IMR-90 (cell line): Measurements from ENCODE around the gene ATRX. TPM values are rescaled to one million over a fixed set of nuclear protein-coding genes. Genes with fewer than 3 reads are reported as not detected.

Source experiments
- ATAC-seq: fragments of 200-7000 bp; cut with Tn5 transposase; 2 replicates; pipeline ENCODE4 v1.9.1; 2020; ENCODE audit warnings: low read depth, mild to moderate bottlenecking, moderate library complexity
- BruUV-seq: library from RNA; stranded (reverse); fragments of 400-500 nt; replicated peaks from 2 replicates; lab custom pipeline; 2021; lab: Mats Ljungman, UMichigan
- CTCF ChIA-PET: fragments of 300-600 bp; formaldehyde crosslinking; extraction: SDS; loops from one replicate; lab custom pipeline; 2021; ENCODE audit warnings: antibody characterized with exemption; lab: Yijun Ruan, JAX
- POLR2A ChIA-PET: fragments of 300-600 bp; sonication (Branson Sonifier 250); formaldehyde crosslinking; loops from one replicate; lab custom pipeline; 2022; ENCODE audit warnings: antibody characterized with exemption; ENCODE audit not compliant: unreplicated experiment; lab: Charles Lee
- DNase-seq: peaks from one replicate; pipeline ENCODE4 v3.0.0; 2013
- H2AFZ ChIP-seq: replicated peaks from 2 replicates; pipeline ENCODE3; 2013; ENCODE audit warnings: low read length, mild to moderate bottlenecking; ENCODE audit not compliant: poor library complexity
- H2AK5ac ChIP-seq: 2 replicates; pipeline ENCODE4 v1.6.1; 2013; ENCODE audit warnings: low read depth, low read length, inconsistent platforms
- H2AK9ac ChIP-seq: replicated peaks from 2 replicates; pipeline ENCODE3; 2013; ENCODE audit warnings: mild to moderate bottlenecking, low read depth, low read length, moderate library complexity; ENCODE audit not compliant: poor library complexity
- H2BK120ac ChIP-seq: 2 replicates; pipeline ENCODE4 v1.6.1; 2013; ENCODE audit warnings: low read depth, low read length, inconsistent platforms
- H2BK15ac ChIP-seq: 3 replicates; pipeline ENCODE4 v1.6.1; 2013; ENCODE audit warnings: low read depth, low read length, inconsistent platforms
- H2BK20ac ChIP-seq: 2 replicates; pipeline ENCODE4 v1.6.1; 2013; ENCODE audit warnings: low read depth, mild to moderate bottlenecking, inconsistent platforms, low read length, moderate library complexity
- H2BK5ac ChIP-seq: 2 replicates; pipeline ENCODE4 v1.6.1; 2013; ENCODE audit warnings: mild to moderate bottlenecking, low read depth, low read length, inconsistent platforms; ENCODE audit not compliant: poor library complexity, severe bottlenecking
- H3K14ac ChIP-seq: replicated peaks from 2 replicates; pipeline ENCODE4 v1.6.1; 2013; ENCODE audit warnings: low read depth, low read length, inconsistent platforms
- H3K18ac ChIP-seq: 2 replicates; pipeline ENCODE4 v1.6.1; 2013; ENCODE audit warnings: low read depth, low read length, control low read depth
- H3K23ac ChIP-seq: 2 replicates; pipeline ENCODE4 v1.6.1; 2013; ENCODE audit warnings: low read depth, low read length, inconsistent platforms
- H3K27ac ChIP-seq: 2 replicates; pipeline ENCODE4 v1.5.1; 2013; ENCODE audit warnings: mild to moderate bottlenecking, control low read depth, low read length; ENCODE audit not compliant: insufficient read depth
- H3K27me3 ChIP-seq: 2 replicates; pipeline ENCODE4 v1.6.1; 2013; ENCODE audit warnings: low read length; ENCODE audit not compliant: control insufficient read depth, insufficient read depth
- H3K36me3 ChIP-seq: 2 replicates; pipeline ENCODE4 v1.6.1; 2013; ENCODE audit warnings: low read length, mixed read lengths; ENCODE audit not compliant: control insufficient read depth, insufficient read depth
- H3K4ac ChIP-seq: 2 replicates; pipeline ENCODE4 v1.6.1; 2013; ENCODE audit warnings: low read depth, low read length, inconsistent platforms
- H3K4me1 ChIP-seq: 2 replicates; pipeline ENCODE4 v1.6.1; 2013; ENCODE audit warnings: low read length, mixed read lengths; ENCODE audit not compliant: control insufficient read depth, insufficient read depth
- H3K4me2 ChIP-seq: 2 replicates; pipeline ENCODE4 v1.6.1; 2013; ENCODE audit warnings: low read depth, mild to moderate bottlenecking, control low read depth, low read length, moderate library complexity
- H3K4me3 ChIP-seq: 2 replicates; pipeline ENCODE4 v1.5.1; 2013; ENCODE audit warnings: low read depth, mild to moderate bottlenecking, control low read depth, low read length, moderate library complexity; ENCODE audit not compliant: insufficient read depth
- H3K56ac ChIP-seq: 2 replicates; pipeline ENCODE4 v1.6.1; 2013; ENCODE audit warnings: low read length, inconsistent platforms; ENCODE audit not compliant: insufficient read depth; ENCODE audit errors: extremely low read depth
- H3K79me1 ChIP-seq, 2 experiments: 2 replicates each; pipeline ENCODE4 v1.6.1; 2013; ENCODE audit warnings: low read length in 2 of 2, inconsistent platforms in 1 of 2, low read depth in 1 of 2
- H3K9ac ChIP-seq: 2 replicates; pipeline ENCODE4 v1.6.1; 2013; ENCODE audit warnings: low read depth, low read length, control low read depth
- H3K9me1 ChIP-seq: 2 replicates; pipeline ENCODE4 v1.6.1; 2013; ENCODE audit warnings: low read length, inconsistent platforms; ENCODE audit not compliant: insufficient read depth
- H3K9me3 ChIP-seq: 2 replicates; pipeline ENCODE4 v1.6.1; 2013; ENCODE audit warnings: low read length; ENCODE audit not compliant: control insufficient read depth, insufficient read depth
- H4K20me1 ChIP-seq: 2 replicates; pipeline ENCODE4 v1.6.1; 2013; ENCODE audit warnings: low read length, inconsistent platforms; ENCODE audit not compliant: insufficient read depth
- H4K5ac ChIP-seq: 2 replicates; pipeline ENCODE4 v1.6.1; 2013; ENCODE audit warnings: mild to moderate bottlenecking, low read depth, low read length, control low read depth
- H4K8ac ChIP-seq, 2 experiments: 2 replicates each; pipeline ENCODE4 v1.6.1; 2013; ENCODE audit warnings: low read depth in 2 of 2, low read length in 2 of 2, control low read depth in 1 of 2, inconsistent platforms in 1 of 2
- H4K91ac ChIP-seq: 2 replicates; pipeline ENCODE4 v1.6.1; 2013; ENCODE audit warnings: low read depth, low read length, inconsistent platforms; ENCODE audit not compliant: insufficient read depth
- BHLHE40 ChIP-seq: fragments of 150-350 bp; IDR thresholded peaks from 2 replicates; pipeline ENCODE4 v1.6.1; 2016; ENCODE audit warnings: mild to moderate bottlenecking, low read depth, low read length
- CEBPB ChIP-seq: IDR thresholded peaks from 2 replicates; pipeline ENCODE4 v1.6.1; 2012; ENCODE audit warnings: low read depth, low read length, improper control_type of control experiment
- CHD1 ChIP-seq: IDR thresholded peaks from 2 replicates; pipeline ENCODE4 v1.6.1; 2012; ENCODE audit warnings: low read depth, low read length, improper control_type of control experiment
- CTCF ChIP-seq: conservative IDR thresholded peaks from 2 replicates; pipeline ENCODE4 v1.5.1; 2012; ENCODE audit warnings: mild to moderate bottlenecking, low read depth, low read length, improper control_type of control experiment
- ELK1 ChIP-seq: fragments of 150-350 bp; IDR thresholded peaks from 2 replicates; pipeline ENCODE4 v1.6.1; 2016; ENCODE audit warnings: low read depth, mild to moderate bottlenecking, low read length, moderate library complexity, borderline replicate concordance
- FOS ChIP-seq: fragments of 150-350 bp; IDR thresholded peaks from 2 replicates; pipeline ENCODE4 v1.6.1; 2016; ENCODE audit warnings: low read depth, low read length
- MAFK ChIP-seq: IDR thresholded peaks from 2 replicates; pipeline ENCODE4 v1.6.1; 2012; ENCODE audit warnings: low read depth, low read length, improper control_type of control experiment
- MAZ ChIP-seq: IDR thresholded peaks from 2 replicates; pipeline ENCODE4 v1.6.1; 2012; ENCODE audit warnings: low read depth, mild to moderate bottlenecking, low read length, improper control_type of control experiment, moderate library complexity, borderline replicate concordance
- MXI1 ChIP-seq: IDR thresholded peaks from 2 replicates; pipeline ENCODE4 v1.6.1; 2012; ENCODE audit warnings: low read depth, mild to moderate bottlenecking, low read length, moderate library complexity, borderline replicate concordance
- NFE2L2 ChIP-seq: fragments of 150-350 bp; IDR thresholded peaks from 2 replicates; pipeline ENCODE4 v1.6.1; 2016; ENCODE audit warnings: low read depth, mild to moderate bottlenecking, low read length
- POLR2A ChIP-seq: IDR thresholded peaks from 2 replicates; pipeline ENCODE4 v1.6.1; 2012; ENCODE audit warnings: mild to moderate bottlenecking, low read depth, low read length
- RAD21 ChIP-seq: IDR thresholded peaks from 2 replicates; pipeline ENCODE4 v1.6.1; 2012; ENCODE audit warnings: low read length, improper control_type of control experiment
- RCOR1 ChIP-seq: IDR thresholded peaks from 2 replicates; pipeline ENCODE4 v1.6.1; 2012; ENCODE audit warnings: mild to moderate bottlenecking, low read length, improper control_type of control experiment; ENCODE audit not compliant: insufficient replicate concordance
- RFX5 ChIP-seq: IDR thresholded peaks from 2 replicates; pipeline ENCODE4 v1.8.0; 2012; ENCODE audit warnings: low read depth, mild to moderate bottlenecking, low read length, moderate library complexity
- SMC3 ChIP-seq: fragments of 150-350 bp; IDR thresholded peaks from 2 replicates; pipeline ENCODE4 v1.6.1; 2016; ENCODE audit warnings: low read depth, mild to moderate bottlenecking, antibody characterized with exemption, low read length, moderate library complexity
- USF2 ChIP-seq: fragments of 150-350 bp; IDR thresholded peaks from 2 replicates; pipeline ENCODE4 v1.6.1; 2017; ENCODE audit warnings: mild to moderate bottlenecking, antibody characterized with exemption, low read length, low read depth
- WGBS, 2 experiments: methylation state at CpG; one replicate each; pipeline versions ENCODE4 v1.1.5 to v1.1.7; 2013; ENCODE audit warnings: missing lambda C conversion rate in 2 of 2; ENCODE audit not compliant: insufficient read length in 1 of 2; ENCODE audit errors: extremely low coverage in 2 of 2; 5-methylcytosine and 5-hydroxymethylcytosine counted together
- dilution Hi-C: fragments of 300-500 bp; cut with HindIII; formaldehyde crosslinking; loops from one replicate; pipeline ENCODE4 v1.14.3; 2018; ENCODE audit warnings: low sequenced_read_pairs; ENCODE audit not compliant: unreplicated experiment
- in situ Hi-C: fragments of 300-500 bp; cut with MboI; formaldehyde crosslinking; loops from 3 replicates; pipeline ENCODE4 v1.14.3; 2019; ENCODE audit warnings: low sequenced_read_pairs, inconsistent platforms, mixed read lengths
- intact Hi-C: fragments of 100-400 bp; cut with micrococcal nuclease; formaldehyde crosslinking; loops from 2 replicates; pipeline ENCODE4 v1.10.0; 2022
- polyA plus RNA-seq, 3 experiments: library from polyadenylated mRNA; depleted of rRNA; stranded (reverse); fragments of >200 nt; gene quantifications; 2 replicates each; pipeline ENCODE4 v1.2.3, GENCODE V29; 2012; ENCODE audit warnings: low replicate concordance in 1 of 3
- total RNA-seq: library from RNA; depleted of rRNA; stranded (reverse); fragments of >200 nt; gene quantifications from 2 replicates; pipeline ENCODE4 v1.2.3, GENCODE V29; 2012

The ATRX gene
- total and polyA plus RNA-seq, 2 of the 4 experiments (the other 2 are of a cell fraction) = 20.7 to 73.8 TPM

GRCh38 chrX:77639820-77640219 is 146.2 kb downstream of the ATRX start:
- H4K91ac ChIP-seq = no peak overlapping the region
- ChIA-PET POLR2A (no interaction called here), CTCF (no interaction called here)
- dilution Hi-C loops (no loop called here), intact Hi-C loops (no loop called here), in situ Hi-C loops (no loop called here)
- TF ChIP-seq POLR2A (no peak), MXI1 (no peak), SMC3 (no peak), MAZ (no peak), CHD1 (no peak), RCOR1 (no peak), RAD21 (no peak), RFX5 (no peak), NFE2L2 (no peak), ELK1 (no peak), MAFK (no peak), CEBPB (no peak), FOS (no peak), USF2 (no peak), BHLHE40 (no peak), CTCF (no peak)
- H3K9me1 ChIP-seq = no peaks in the 10 kb centered on the region
- H3K27ac ChIP-seq = no peak overlapping the region
- H2BK5ac ChIP-seq = no peak overlapping the region
- ATAC-seq (no peak), DNase-seq (no peak)
- H3K14ac ChIP-seq = no peak overlapping the region
- H3K23ac ChIP-seq = no peak overlapping the region
- peaks cover 4% of the 10 kb centered on the region; the same call in 1 of the 2 replicates for H3K36me3 ChIP-seq
- no peak overlapping the region for H4K5ac ChIP-seq
- H3K27me3 ChIP-seq = no peaks in the 10 kb centered on the region
- BruUV-seq = no TSS peak
- H3K4ac ChIP-seq = no peak overlapping the region
- no peak overlapping the region for H2BK20ac ChIP-seq
- no peak overlapping the region for H2AK5ac ChIP-seq
- no peak overlapping the region for H4K8ac ChIP-seq
- H3K9me3 ChIP-seq = no peaks in the 10 kb centered on the region
- H2BK15ac ChIP-seq = no peak overlapping the region
- WGBS, 2 experiments = no CpG with 5 or more reads among the region's 1 CpG
- H2BK120ac ChIP-seq = no peak overlapping the region
- peaks cover 0 to 8% of the 10 kb centered on the region in 2 experiments; a peak in 1 of 4 replicates for H3K79me1 ChIP-seq
- no peak overlapping the region for H2AFZ ChIP-seq
- H3K56ac ChIP-seq = no peak overlapping the region
- peaks cover 7% of the 10 kb centered on the region; the same call in 1 of the 2 replicates for H4K20me1 ChIP-seq
- H3K4me3 ChIP-seq = no peak overlapping the region
- H3K4me2 ChIP-seq = no peak overlapping the region
- no peak overlapping the region for H3K18ac ChIP-seq
- H3K4me1 ChIP-seq = no peaks in the 10 kb centered on the region
- H3K9ac ChIP-seq = no peak overlapping the region
- H2AK9ac ChIP-seq = no peak overlapping the region
